ENCODE results near the gene GPS2.
"Not testable (repeated sequence)": the region's sequence is repeated elsewhere in the genome, so short reads cannot be mapped to it uniquely, and the experiment has no call there.

GRCh38 chr17:7332600-7333069, 17.5 kb upstream of the GPS2 start:
- TF ChIP-seq CTCF (conservative IDR thresholded peaks at IDR 0.05; ENCODE audit: low read length); EZH2phosphoT487 (IDR thresholded peaks at IDR 0.05; ENCODE audit: borderline replicate concordance): not testable (repeated sequence)

Data from Loucy (cell line).